Endothelial cell of umbilical vein (primary cell): Measurements from ENCODE around the gene FTH1. TPM values are rescaled to one million over a fixed set of nuclear protein-coding genes. Genes with fewer than 3 reads are reported as not detected.

Experiments used
- BruUV-seq: library from RNA; stranded (reverse); fragments of 400-500 nt; replicated peaks from 2 replicates; lab custom pipeline; 2021; lab: Mats Ljungman, UMichigan
- CTCF ChIA-PET: fragments of 300-600, 350-600 bp; sonication (Branson Sonifier 250); formaldehyde crosslinking; loops from one replicate; lab custom pipeline; 2021; ENCODE audit warnings: antibody characterized with exemption, inconsistent platforms; lab: Charles Lee
- POLR2A ChIA-PET: fragments of 300-600, 350-600 bp; sonication (Branson Sonifier 250); formaldehyde crosslinking; loops from one replicate; lab custom pipeline; 2021; ENCODE audit warnings: antibody characterized with exemption, inconsistent platforms; lab: Charles Lee
- DNase-seq: peaks from one replicate; pipeline ENCODE4 v3.0.0-alpha.2; 2011; ENCODE audit warnings: low read depth, low spot score
- FAIRE-seq: peaks from 2 replicates; lab custom pipeline; 2011; peaks lifted over from hg19 to GRCh38; lab: Jason Lieb, UNC
- H2AFZ ChIP-seq: 2 replicates; pipeline ENCODE4 v1.6.0; 2012; ENCODE audit warnings: low read depth, low read length, control low read depth, inconsistent platforms
- H3K27ac ChIP-seq: 2 replicates; pipeline ENCODE4 v1.5.1; 2011; ENCODE audit warnings: low read depth, mild to moderate bottlenecking, control low read depth, low read length, moderate library complexity; ENCODE audit not compliant: insufficient read depth
- H3K27me3 ChIP-seq, 2 experiments: 2 replicates each; pipeline versions ENCODE4 v1.6.0 to v1.6.1; 2011; ENCODE audit warnings: low read length in 2 of 2, mixed read lengths in 1 of 2; ENCODE audit not compliant: control insufficient read depth in 2 of 2, insufficient read depth in 2 of 2
- H3K36me3 ChIP-seq, 2 experiments: 2 replicates in 1 of 2; 3 replicates in 1 of 2; pipeline ENCODE4 v1.5.1; 2011; ENCODE audit warnings: low read length in 2 of 2, mild to moderate bottlenecking in 1 of 2, moderate library complexity in 1 of 2; ENCODE audit not compliant: control insufficient read depth in 2 of 2, insufficient read depth in 2 of 2; ENCODE audit errors: extremely low read depth in 1 of 2
- H3K4me1 ChIP-seq: 3 replicates; pipeline ENCODE4 v1.5.1; 2011; ENCODE audit warnings: mild to moderate bottlenecking, low read length; ENCODE audit not compliant: control insufficient read depth, insufficient read depth; ENCODE audit errors: extremely low read depth
- H3K4me2 ChIP-seq: 2 replicates; pipeline ENCODE4 v1.6.1; 2011; ENCODE audit warnings: low read length, control low read depth, mixed read lengths; ENCODE audit not compliant: insufficient read depth
- H3K4me3 ChIP-seq, 3 experiments: fragments of 200-600 bp in 1 of 3; sonication (generic), shearing (Covaris generic) in 1 of 3; replicated peaks in 1 of 3; 2 replicates each; pipeline ENCODE4 v1.5.1; 2011 to 2016; ENCODE audit warnings: control low read depth in 3 of 3, low read length in 3 of 3, mild to moderate bottlenecking in 2 of 3, inconsistent platforms in 1 of 3, low read depth in 1 of 3, moderate library complexity in 1 of 3; ENCODE audit not compliant: insufficient read depth in 1 of 3
- H3K79me2 ChIP-seq: 2 replicates; pipeline ENCODE4 v1.6.0; 2012; ENCODE audit warnings: low read length, inconsistent platforms; ENCODE audit not compliant: control insufficient read depth, insufficient read depth
- H3K9ac ChIP-seq: replicated peaks from 2 replicates; pipeline ENCODE3; 2011; ENCODE audit warnings: low read length, control low read depth; ENCODE audit not compliant: insufficient read depth; ENCODE audit errors: extremely low read depth
- H3K9me1 ChIP-seq: replicated peaks from 3 replicates; pipeline ENCODE4 v1.6.0; 2011; ENCODE audit warnings: mild to moderate bottlenecking, low read length; ENCODE audit not compliant: control insufficient read depth, insufficient read depth; ENCODE audit errors: extremely low read depth
- H3K9me3 ChIP-seq: replicated peaks from 2 replicates; pipeline ENCODE4 v1.5.1; 2012; ENCODE audit warnings: low read length, inconsistent platforms; ENCODE audit not compliant: control insufficient read depth, insufficient read depth
- H4K20me1 ChIP-seq: replicated peaks from 2 replicates; pipeline ENCODE3; 2011; ENCODE audit warnings: mild to moderate bottlenecking, low read length; ENCODE audit not compliant: control insufficient read depth, insufficient read depth; ENCODE audit errors: extremely low read depth
- EZH2 ChIP-seq: IDR thresholded peaks from 2 replicates; pipeline ENCODE4 v1.6.1; 2012; ENCODE audit warnings: borderline replicate concordance, low read depth, mild to moderate bottlenecking, moderate library complexity, low read length, inconsistent platforms; ENCODE audit not compliant: severe bottlenecking
- FOS ChIP-seq: IDR thresholded peaks from 2 replicates; pipeline ENCODE4 v1.6.1; 2011; ENCODE audit warnings: mild to moderate bottlenecking, low read length, moderate library complexity, borderline replicate concordance; ENCODE audit not compliant: insufficient read depth
- GATA2 ChIP-seq: IDR thresholded peaks from 2 replicates; pipeline ENCODE4 v1.7.0; 2011; ENCODE audit warnings: low read depth, mild to moderate bottlenecking, moderate library complexity, mixed read lengths, low read length; ENCODE audit not compliant: insufficient read length, insufficient read depth
- JUN ChIP-seq: IDR thresholded peaks from 2 replicates; pipeline ENCODE4 v1.6.1; 2011; ENCODE audit warnings: borderline replicate concordance, low read depth; ENCODE audit not compliant: insufficient read length, insufficient read depth
- dilution Hi-C: fragments of 300-500 bp; cut with MboI; formaldehyde crosslinking; loops from one replicate; pipeline ENCODE4 v1.15.0; 2019; ENCODE audit warnings: low sequenced_read_pairs; ENCODE audit not compliant: extremely low pct_ligation_motif_present
- intact Hi-C: fragments of 100-400 bp; cut with micrococcal nuclease; formaldehyde crosslinking; loops from one replicate; pipeline ENCODE4 v1.10.0; 2022
- polyA plus RNA-seq, 4 experiments: library from polyadenylated mRNA; depleted of rRNA in 3 of 4; stranded (reverse) in 3 of 4; unstranded in 1 of 4; fragments of >200 nt; gene quantifications; 2 replicates each; pipeline versions ENCODE4 v1.2.1 to v1.2.3, GENCODE V29; 2011 to 2012; ENCODE audit warnings: missing spikeins in 1 of 4
- total RNA-seq: library from RNA; stranded (reverse); gene quantifications from 2 replicates; pipeline ENCODE4 v1.2.3, GENCODE V29; 2021
- TF ChIP-seq, protein P1 (sequence below): IDR thresholded peaks from 2 replicates; pipeline ENCODE4 v1.6.1; 2011; ENCODE audit not compliant: insufficient read depth, insufficient read length

FTH1 gene
- total and polyA plus RNA-seq, 2 donors (not counting 3 experiments of a cell fraction or from before 2014, with no cell fraction given): 1,177 to 2,501 TPM

DNA sequence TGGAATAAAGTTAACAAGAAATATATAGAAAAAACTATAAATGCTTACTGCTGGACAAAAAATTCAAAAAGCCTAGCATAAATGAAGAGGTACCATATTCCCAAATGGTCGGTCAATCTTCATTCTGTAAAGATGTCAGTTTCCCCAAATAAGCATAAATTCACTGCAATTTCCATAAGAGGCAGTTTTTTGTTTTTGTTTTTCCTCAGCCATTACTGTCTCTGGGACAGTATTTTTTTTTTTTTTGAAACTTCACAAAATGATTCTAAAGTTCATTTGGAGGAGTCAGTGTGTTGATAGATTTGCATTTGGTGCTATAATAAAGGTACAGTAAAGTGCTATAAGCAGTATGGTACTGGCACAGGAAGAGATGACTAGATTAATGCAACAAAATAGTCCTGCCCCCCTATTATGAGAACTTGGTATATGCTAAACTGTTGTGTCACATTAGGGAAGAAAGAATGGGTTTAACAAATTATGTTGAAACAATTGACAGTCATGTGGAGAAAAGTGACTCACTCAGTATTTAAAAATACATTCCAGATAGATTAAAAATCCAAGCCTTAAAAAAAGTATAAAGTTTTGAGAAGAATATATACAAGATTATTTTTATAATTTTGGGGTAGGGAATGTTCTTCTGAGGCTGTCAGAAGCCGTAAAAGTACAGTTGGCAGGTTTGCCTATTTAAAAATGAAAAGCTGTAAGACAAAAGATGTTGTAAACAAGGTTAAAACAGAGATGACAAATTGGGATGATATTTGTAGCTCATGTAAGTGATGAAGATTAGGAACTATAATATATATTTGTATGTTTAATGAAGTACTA lies 2.6 kb upstream of the FTH1 start:
- Histone ChIP-seq H2AFZ (no peak overlapping the region), H3K4me1 (peaks cover 61% of the 10 kb centered on the region), H3K9me3 (no peaks in the 10 kb centered on the region), H4K20me1 (no peaks in the 10 kb centered on the region), H3K9ac (peak overlapping the region; percentile 48), H3K27me3 (no peaks in the 10 kb centered on the region), H3K4me3 (no peak overlapping the region), H3K9me1 (no peaks in the 10 kb centered on the region), H3K4me2 (peak overlapping the region; percentile 68), H3K79me2 (peaks cover 35% of the 10 kb centered on the region), H3K36me3 (peaks cover 6% of the 10 kb centered on the region in 2 experiments), H3K27ac (peak overlapping the region; percentile 90)
- no TSS peak for BruUV-seq
- CTCF ChIA-PET: interaction anchor here (1.4 to 11.1 kb wide), 5 partner anchors 22 to 138 kb away, joined by 4 to 147 read pairs (median 13); no protein-coding TSS in a partner anchor
- POLR2A ChIA-PET: interaction anchor here (1.2 kb wide), 1 partner anchor 55 kb away, joined by 3 read pairs; no protein-coding TSS in a partner anchor
- dilution Hi-C loops (no loop called here), intact Hi-C loops (loop anchor here (5.0 kb wide), 1 partner anchor 153 kb away; the partner anchor contains the start of gene FADS1)
- TF ChIP-seq EZH2: no peak
- TF ChIP-seq JUN: peak; percentile 73
- TF ChIP-seq, protein P1, sequence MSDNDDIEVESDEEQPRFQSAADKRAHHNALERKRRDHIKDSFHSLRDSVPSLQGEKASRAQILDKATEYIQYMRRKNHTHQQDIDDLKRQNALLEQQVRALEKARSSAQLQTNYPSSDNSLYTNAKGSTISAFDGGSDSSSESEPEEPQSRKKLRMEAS: no peak
- TF ChIP-seq FOS: peak; percentile 57
- peak; percentile 18 for TF ChIP-seq GATA2
- FAIRE-seq (peak; percentile 81), DNase-seq (peak; percentile 86)
